Ovary (tissue), 9 donors: Measurements from ENCODE around the gene BICC1. TPM values are rescaled to one million over a fixed set of nuclear protein-coding genes. Genes with fewer than 3 reads are reported as not detected.
A peak's percentile ranks its signal among the peaks of the same experiment; 100 is the strongest.

Source experiments
- DNase-seq, 5 donors: peaks; one replicate each; pipeline ENCODE4 v3.0.0-alpha.2; 2019 to 2020
- H3K27ac ChIP-seq, 2 donors: fragments of 200-600 bp; one replicate each; pipeline versions ENCODE4 v1.5.1 to v1.8.0; 2019 to 2022
- H3K27me3 ChIP-seq: fragments of 200-600 bp; one replicate; pipeline ENCODE4 v1.8.0; 2022
- H3K36me3 ChIP-seq: fragments of 200-600 bp; sonication (generic); one replicate; pipeline ENCODE4 v1.5.1; 2019
- H3K4me1 ChIP-seq: one replicate; pipeline ENCODE4 v1.8.1; 2013; ENCODE audit warnings: mild to moderate bottlenecking, moderate library complexity; ENCODE audit not compliant: insufficient read depth
- H3K4me3 ChIP-seq: fragments of 200-600 bp; sonication (generic); one replicate; pipeline ENCODE4 v1.5.1; 2017
- H3K9me3 ChIP-seq, 2 donors: fragments of 200-600 bp in 1 of 2; sonication (generic) in 1 of 2; one replicate each; pipeline versions ENCODE4 v1.5.1 to v1.8.1; 2013 to 2019; ENCODE audit warnings: mild to moderate bottlenecking in 1 of 2, moderate library complexity in 1 of 2
- EP300 ChIP-seq: sonication (generic); formaldehyde crosslinking; IDR thresholded peaks from one replicate; pipeline ENCODE4 v1.6.1; 2017; ENCODE audit warnings: antibody characterized with exemption
- POLR2A ChIP-seq: fragments of 450-650 bp; IDR thresholded peaks from one replicate; pipeline ENCODE4 v1.6.1; 2017; ENCODE audit warnings: antibody characterized with exemption, mild to moderate bottlenecking, moderate library complexity
- WGBS, 3 donors: extraction: QIAGEN DNeasy Blood & Tissue Kit in 1 of 3; methylation state at CpG; one replicate each; pipeline versions ENCODE4 v1.1.5 to v1.1.7; 2013 to 2017; 5-methylcytosine and 5-hydroxymethylcytosine counted together
- intact Hi-C, 4 donors: fragments of 100-400 bp; cut with DNase I; formaldehyde crosslinking; loops; one replicate each; pipeline versions ENCODE4 v1.11.0 to v1.15.1; 2022 to 2023
- polyA plus RNA-seq, 2 donors: library from polyadenylated mRNA; stranded (reverse); fragments of 200-250 nt in 1 of 2; fragments of 350-450 nt in 1 of 2; fragmentation: Illumina TruSeq in 1 of 2; extraction: RNeasy Lipid Tissue Mini Kit (QIAGEN cat#74804) in 1 of 2; gene quantifications; one replicate each; pipeline ENCODE4 v1.2.3, GENCODE V29; 2013 to 2014
- total RNA-seq, 7 donors: library from RNA; depleted of rRNA in 2 of 7; stranded (reverse); fragments of >200 nt in 2 of 7; fragmentation: NEBNext Ultra II Directional in 3 of 7; extraction: Animal tissue kit (Norgen Biotek cat#: 25700) in 3 of 7; gene quantifications; one replicate each; pipeline versions ENCODE4 v1.1.0 to v1.2.4, GENCODE V29; 2016 to 2023
- TF ChIP-seq, protein P1 (sequence below), 3 donors: fragments of 450-650 bp in 2 of 3; fragments of 200-600 bp in 1 of 3; IDR thresholded peaks; one replicate each; pipeline versions ENCODE4 v1.5.1 to v1.8.0; 2016 to 2022; ENCODE audit warnings: antibody characterized with exemption in 3 of 3, mild to moderate bottlenecking in 1 of 3
- donor health status: DM: no; HTN: no; CAD: no; lungs with moderate emphysema.
- donor health status: DM: no; HTN: no; CAD: no.
- donor health status: Bipolar disorder and iron deficiency.
- donor health status: DM: yes; HTN: yes; CAD: no.
- donor health status: DM: no; HTN: no; CAD: no.
- donor health status: DM: yes; HTN: yes; CAD: no.

Gene BICC1
- total and polyA plus RNA-seq, 9 donors: 13.6 to 43.4 (median 23.5) TPM

DNA sequence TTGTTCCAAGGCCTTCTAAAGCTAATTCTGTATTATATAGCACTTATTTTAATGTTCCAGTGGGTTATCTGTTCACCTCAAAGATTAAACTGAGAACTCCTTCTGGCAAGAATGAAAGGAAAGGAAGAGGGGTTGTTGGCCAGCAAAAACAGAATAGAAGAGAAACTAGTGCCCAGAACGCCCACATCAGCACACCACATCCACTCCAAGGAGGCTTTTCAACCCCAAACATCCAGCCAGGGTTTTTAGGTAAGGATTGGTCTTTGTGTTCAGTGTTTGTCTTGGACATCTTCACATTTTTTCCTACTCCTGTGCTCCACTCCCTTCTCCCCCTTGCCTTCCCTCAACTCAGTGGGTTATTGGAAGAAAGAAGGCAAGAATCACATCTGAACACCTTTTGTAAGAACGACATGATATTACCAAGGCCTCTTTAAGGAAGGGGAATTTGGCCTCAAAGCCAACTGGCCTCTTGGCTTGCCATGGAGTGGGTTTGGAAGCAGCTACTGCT, 55.8 kb downstream of the BICC1 start:
- intact Hi-C loops: no loop called here
- 33 to 45% (median 40%) methylated on average over 2 of the region's 2 CpGs for WGBS, 3 donors

DNA sequence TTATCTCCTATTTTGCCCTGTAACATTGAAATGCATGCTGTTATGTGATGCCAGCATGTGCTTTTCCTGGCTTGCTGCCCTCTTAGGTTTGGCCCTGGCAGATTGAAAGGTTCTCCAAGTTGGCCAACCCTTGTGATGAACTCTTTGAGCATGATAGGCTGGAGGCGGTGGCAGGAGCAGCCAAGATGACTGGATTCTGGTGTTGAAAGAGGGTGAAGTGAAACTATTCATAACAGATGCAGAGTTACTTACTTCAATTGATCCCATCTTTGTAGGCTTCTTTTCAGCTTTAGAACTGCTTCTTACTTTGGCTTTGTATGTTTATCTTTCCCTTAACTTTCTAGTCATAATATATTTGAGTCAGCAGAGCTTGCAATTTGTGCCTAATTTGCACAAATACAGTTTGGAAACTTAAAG, 57.6 kb downstream of the BICC1 start:
- no peak for TF ChIP-seq POLR2A
- Histone ChIP-seq H3K4me1 (peaks cover 9% of the 10 kb centered on the region), H3K4me3 (no peak overlapping the region), H3K9me3 (no peaks in the 10 kb centered on the region), H3K36me3 (no peaks in the 10 kb centered on the region), H3K27me3 (no peaks in the 10 kb centered on the region), H3K27ac (no peak overlapping the region)
- intact Hi-C loops: no loop called here
- DNase-seq: no peak
- WGBS, 3 donors: 65 to 71% (median 67%) methylated on average over 1 of the region's 1 CpG

More for the DNA sequence above, 55.8 kb downstream of the BICC1 start:
- TF ChIP-seq EP300: no peak
- no peak for TF ChIP-seq POLR2A
- TF ChIP-seq, protein P1, sequence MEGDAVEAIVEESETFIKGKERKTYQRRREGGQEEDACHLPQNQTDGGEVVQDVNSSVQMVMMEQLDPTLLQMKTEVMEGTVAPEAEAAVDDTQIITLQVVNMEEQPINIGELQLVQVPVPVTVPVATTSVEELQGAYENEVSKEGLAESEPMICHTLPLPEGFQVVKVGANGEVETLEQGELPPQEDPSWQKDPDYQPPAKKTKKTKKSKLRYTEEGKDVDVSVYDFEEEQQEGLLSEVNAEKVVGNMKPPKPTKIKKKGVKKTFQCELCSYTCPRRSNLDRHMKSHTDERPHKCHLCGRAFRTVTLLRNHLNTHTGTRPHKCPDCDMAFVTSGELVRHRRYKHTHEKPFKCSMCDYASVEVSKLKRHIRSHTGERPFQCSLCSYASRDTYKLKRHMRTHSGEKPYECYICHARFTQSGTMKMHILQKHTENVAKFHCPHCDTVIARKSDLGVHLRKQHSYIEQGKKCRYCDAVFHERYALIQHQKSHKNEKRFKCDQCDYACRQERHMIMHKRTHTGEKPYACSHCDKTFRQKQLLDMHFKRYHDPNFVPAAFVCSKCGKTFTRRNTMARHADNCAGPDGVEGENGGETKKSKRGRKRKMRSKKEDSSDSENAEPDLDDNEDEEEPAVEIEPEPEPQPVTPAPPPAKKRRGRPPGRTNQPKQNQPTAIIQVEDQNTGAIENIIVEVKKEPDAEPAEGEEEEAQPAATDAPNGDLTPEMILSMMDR (IDR thresholded peaks at IDR 0.05): no peak
- Histone ChIP-seq H3K27ac (peak overlapping the region in 1 of 2 donors; percentile 6), H3K36me3 (no peaks in the 10 kb centered on the region), H3K27me3 (no peaks in the 10 kb centered on the region), H3K9me3 (no peaks in the 10 kb centered on the region), H3K4me1 (peaks cover 7% of the 10 kb centered on the region), H3K4me3 (no peak overlapping the region)
- no peak for DNase-seq

DNA sequence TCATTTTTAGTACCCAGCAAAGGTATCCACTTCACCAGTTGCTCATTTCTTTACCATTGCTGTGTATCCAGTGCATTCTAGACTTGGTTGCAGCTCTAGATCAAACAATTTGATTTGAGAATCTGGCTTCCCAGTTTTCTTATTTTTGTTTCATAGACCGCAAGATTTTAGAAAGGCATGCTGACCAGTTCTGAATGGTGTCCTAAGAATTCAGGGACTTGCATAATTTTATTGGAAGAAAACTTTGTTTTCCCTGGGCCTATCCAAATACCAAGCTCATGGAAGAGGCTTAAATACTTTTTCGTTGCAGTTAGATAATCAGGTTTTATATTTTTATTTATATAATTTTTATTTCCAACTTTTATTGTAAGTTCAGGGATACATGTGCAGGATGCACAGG, 58.3 kb downstream of the BICC1 start:
- Histone ChIP-seq H3K9me3 (no peaks in the 10 kb centered on the region), H3K4me3 (no peak overlapping the region), H3K36me3 (no peaks in the 10 kb centered on the region), H3K27me3 (no peaks in the 10 kb centered on the region), H3K4me1 (peaks cover 9% of the 10 kb centered on the region), H3K27ac (no peak overlapping the region)
- DNase-seq: no peak
- WGBS, 3 donors: 41 to 79% (median 71%) methylated on average over 2 of the region's 2 CpGs
- TF ChIP-seq, protein P1 (IDR thresholded peaks at IDR 0.05): no peak
- TF ChIP-seq POLR2A (no peak), EP300 (no peak)
- intact Hi-C loops: no loop called here

DNA sequence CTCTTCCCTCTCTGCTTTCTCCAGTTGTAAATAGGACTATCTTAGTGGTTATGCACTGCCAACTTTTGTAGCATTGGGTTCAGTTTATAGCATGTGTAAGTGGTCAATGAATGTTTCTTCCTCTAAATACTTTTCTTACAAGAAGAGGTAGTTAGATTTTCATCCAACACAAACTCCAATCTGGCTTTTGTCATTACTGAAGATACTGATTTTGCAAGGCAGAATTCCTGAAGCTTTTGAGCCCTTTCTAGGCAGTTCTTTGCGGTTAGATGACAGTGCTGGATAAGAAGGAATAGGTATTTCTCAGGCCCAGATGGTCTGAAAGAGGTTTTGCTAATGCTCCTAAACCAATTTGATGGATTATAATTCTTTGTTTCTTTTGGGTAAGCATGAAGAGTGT, 60.5 kb downstream of the BICC1 start:
- DNase-seq: no peak

DNA sequence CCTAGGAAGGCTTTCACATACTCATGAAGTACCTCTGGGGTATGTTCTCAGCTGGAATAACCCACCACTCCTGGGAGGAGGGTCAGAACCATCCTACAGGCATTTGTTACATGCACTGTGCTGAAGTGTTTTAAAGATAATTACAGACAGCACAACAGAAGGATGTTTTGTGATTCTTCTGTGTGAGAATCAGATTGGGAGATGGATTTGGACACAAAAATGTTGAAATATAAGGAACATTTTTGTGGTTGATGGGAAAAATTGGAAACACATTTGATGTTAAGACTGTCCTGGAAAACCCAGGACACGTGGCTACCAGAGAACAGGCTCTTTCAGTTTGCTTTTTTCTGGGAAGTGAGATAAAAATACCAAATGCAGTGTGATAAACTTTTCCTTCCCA, 61.4 kb downstream of the BICC1 start:
- no peak for DNase-seq
- intact Hi-C loops: no loop called here
- Histone ChIP-seq H3K4me3 (no peak overlapping the region), H3K36me3 (no peaks in the 10 kb centered on the region), H3K4me1 (peaks cover 13% of the 10 kb centered on the region), H3K9me3 (no peaks in the 10 kb centered on the region), H3K27ac (no peak overlapping the region), H3K27me3 (no peaks in the 10 kb centered on the region)
- WGBS, 3 donors: 4 to 16% (median 10%) methylated on average over 1 of the region's 1 CpG
- no peak for TF ChIP-seq POLR2A
- no peak for TF ChIP-seq EP300
- TF ChIP-seq, protein P1 (IDR thresholded peaks at IDR 0.05): no peak

More for the DNA sequence above, 60.5 kb downstream of the BICC1 start:
- intact Hi-C loops: no loop called here
- Histone ChIP-seq H3K27ac (no peak overlapping the region), H3K9me3 (no peaks in the 10 kb centered on the region), H3K27me3 (no peaks in the 10 kb centered on the region), H3K36me3 (no peaks in the 10 kb centered on the region), H3K4me1 (peaks cover 12% of the 10 kb centered on the region), H3K4me3 (no peak overlapping the region)
- TF ChIP-seq POLR2A (no peak), EP300 (no peak)
- TF ChIP-seq, protein P1 (IDR thresholded peaks at IDR 0.05): no peak
- 97 to 100% (median 98%) methylated on average over 1 of the region's 1 CpG for WGBS, 3 donors
